Measurements from ENCODE around the gene YTHDF1. TPM values are rescaled to one million over a fixed set of nuclear protein-coding genes. Genes with fewer than 3 reads are reported as not detected.

YTHDF1 gene
- polyA plus RNA-seq, 1 experiment, result 22.4 TPM

GRCh38 chr20:63151554-63152321, 64.2 kb downstream of the YTHDF1 start:
- ChIA-PET POLR2A (no interaction called here), CTCF (no interaction called here)
- H3K9me3 ChIP-seq (ENCODE audit: control insufficient read depth, insufficient read depth, low read length), result peaks cover 13% of the 10 kb centered on the region
- H3K4me3 ChIP-seq (ENCODE audit: low read depth, low read length), result no peak overlapping the region
- H3K27ac ChIP-seq (ENCODE audit: low read depth, low read length), result no peak overlapping the region
- TF ChIP-seq CTCF (IDR thresholded peaks at IDR 0.05; ENCODE audit: low read depth, low read length), result no peak
- peaks cover 40% of the 10 kb centered on the region for H3K27me3 ChIP-seq (ENCODE audit: control insufficient read depth, insufficient read depth, low read length)
- DNase-seq (ENCODE audit: low read depth, low spot score), result peak; percentile 24

- TF ChIP-seq CTCF (IDR thresholded peaks at IDR 0.05; ENCODE audit: low read depth, low read length), result no peak
- H3K27me3 ChIP-seq (ENCODE audit: control insufficient read depth, insufficient read depth, low read length), result peaks cover 36% of the 10 kb centered on the region
- no peak overlapping the region for H3K4me3 ChIP-seq (ENCODE audit: low read depth, low read length)
- DNase-seq (ENCODE audit: low read depth, low spot score), result no peak
- no peak overlapping the region for H3K27ac ChIP-seq (ENCODE audit: low read depth, low read length)
- ChIA-PET POLR2A (no interaction called here), CTCF (no interaction called here)
- peaks cover 13% of the 10 kb centered on the region for H3K9me3 ChIP-seq (ENCODE audit: control insufficient read depth, insufficient read depth, low read length)
Observed at GRCh38 chr20:63150911-63151531, 64.9 kb downstream of the YTHDF1 start.

DNA sequence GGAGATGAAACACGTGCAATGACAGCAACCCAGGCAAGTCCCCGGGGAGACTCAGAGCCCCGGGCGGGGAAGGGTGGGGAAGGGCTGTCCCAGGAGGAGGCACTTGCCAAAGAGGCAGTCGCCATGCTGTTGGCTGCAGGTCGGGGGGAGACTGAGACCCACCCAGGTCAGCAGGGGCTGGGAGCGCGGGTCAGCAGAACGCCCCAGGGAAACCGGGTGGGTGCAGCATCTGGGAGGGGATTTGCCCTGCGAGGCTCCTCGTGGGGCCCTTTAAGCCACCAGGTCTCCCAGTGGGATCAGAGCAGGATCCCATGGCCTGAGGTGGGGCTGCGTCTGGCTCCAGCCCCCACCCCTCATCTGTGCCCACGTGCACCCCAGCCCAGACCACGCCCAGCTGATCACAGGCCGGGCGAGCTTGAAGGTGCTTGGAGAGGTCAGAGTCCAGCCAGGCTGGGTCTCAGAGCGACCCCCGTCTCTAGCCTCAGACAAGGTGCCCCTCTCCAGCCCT, 65.5 kb downstream of the YTHDF1 start:
- POLR2A ChIA-PET, result no interaction called here
- Histone ChIP-seq H3K4me3 (ENCODE audit: low read depth, low read length) (no peak overlapping the region), H3K9me3 (ENCODE audit: control insufficient read depth, insufficient read depth, low read length) (peaks cover 13% of the 10 kb centered on the region), H3K27ac (ENCODE audit: low read depth, low read length) (no peak overlapping the region), H3K27me3 (ENCODE audit: control insufficient read depth, insufficient read depth, low read length) (peaks cover 32% of the 10 kb centered on the region)
- DNase-seq (ENCODE audit: low read depth, low spot score), result no peak
- no peak for TF ChIP-seq CTCF (IDR thresholded peaks at IDR 0.05; ENCODE audit: low read depth, low read length)
- CTCF ChIA-PET, result no interaction called here

DNA sequence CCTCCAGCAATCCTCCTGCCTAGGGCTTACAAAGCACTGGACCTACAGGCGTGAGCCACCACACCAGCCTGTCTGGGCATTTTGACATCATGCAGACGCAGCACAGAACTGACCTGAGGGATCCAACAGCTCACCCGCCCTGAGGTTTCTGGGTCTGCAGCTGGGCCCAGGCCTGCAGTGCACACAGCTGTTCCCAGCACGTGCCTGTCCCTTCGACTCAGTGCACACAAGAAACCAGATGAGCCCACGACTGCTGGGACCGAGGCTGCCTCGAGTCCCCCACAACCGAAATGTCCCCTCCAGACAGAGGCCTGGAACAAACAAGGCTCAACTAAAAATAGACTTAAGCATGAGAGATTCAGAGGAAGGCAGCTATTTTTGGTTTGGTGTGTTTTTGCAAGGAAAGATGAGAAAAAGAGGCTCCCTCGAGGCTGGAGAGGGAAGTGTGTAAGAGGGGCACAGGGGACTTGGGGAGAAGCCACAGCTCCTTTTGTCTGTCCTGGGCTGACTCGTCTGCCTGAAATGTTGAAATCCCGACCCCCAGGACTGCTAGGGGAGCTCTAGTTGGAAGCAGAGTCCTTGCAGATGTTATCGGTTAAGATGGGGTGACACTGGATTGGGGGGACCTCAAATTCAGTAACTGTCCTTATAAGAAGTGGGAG, 66.3 kb downstream of the YTHDF1 start:
- Histone ChIP-seq H3K9me3 (ENCODE audit: control insufficient read depth, insufficient read depth, low read length) (peaks cover 13% of the 10 kb centered on the region), H3K4me3 (ENCODE audit: low read depth, low read length) (no peak overlapping the region), H3K27ac (ENCODE audit: low read depth, low read length) (no peak overlapping the region), H3K27me3 (ENCODE audit: control insufficient read depth, insufficient read depth, low read length) (peaks cover 29% of the 10 kb centered on the region)
- DNase-seq (ENCODE audit: low read depth, low spot score), result no peak
- no peak for TF ChIP-seq CTCF (IDR thresholded peaks at IDR 0.05; ENCODE audit: low read depth, low read length)
- CTCF ChIA-PET, result no interaction called here
- POLR2A ChIA-PET, result no interaction called here

GRCh38 chr20:63148696-63149095, 67.2 kb downstream of the YTHDF1 start:
- no peak for DNase-seq (ENCODE audit: low read depth, low spot score)
- H3K27me3 ChIP-seq (ENCODE audit: control insufficient read depth, insufficient read depth, low read length), result peaks cover 22% of the 10 kb centered on the region
- no peak overlapping the region for H3K4me3 ChIP-seq (ENCODE audit: low read depth, low read length)
- peaks cover 13% of the 10 kb centered on the region for H3K9me3 ChIP-seq (ENCODE audit: control insufficient read depth, insufficient read depth, low read length)
- ChIA-PET CTCF (no interaction called here), POLR2A (no interaction called here)
- H3K27ac ChIP-seq (ENCODE audit: low read depth, low read length), result no peak overlapping the region
- no peak for TF ChIP-seq CTCF (IDR thresholded peaks at IDR 0.05; ENCODE audit: low read depth, low read length)
